ENCODE measurements around the gene MAST2.

- no peak for TF ChIP-seq CTCF (IDR thresholded peaks at IDR 0.05 in 2 of 3, conservative IDR thresholded peaks at IDR 0.05 in 1 of 3; ENCODE audit: borderline replicate concordance in 1 of 3, insufficient read depth in 1 of 3, low read depth in 2 of 3, low read length in 2 of 3)
- no peak for TF ChIP-seq ZFX (IDR thresholded peaks at IDR 0.05)
- TF ChIP-seq POLR2AphosphoS5 (IDR thresholded peaks at IDR 0.05; ENCODE audit: low read depth, low read length), result no peak
- no peak for TF ChIP-seq EZH2 (IDR thresholded peaks at IDR 0.05)
- no peak for TF ChIP-seq CEBPB (IDR thresholded peaks at IDR 0.05; ENCODE audit: low read depth)
- TF ChIP-seq POLR2A (IDR thresholded peaks at IDR 0.05; ENCODE audit: borderline replicate concordance, extremely low read depth, insufficient read depth, insufficient read length), result no peak
- no peak for TF ChIP-seq SIN3A (IDR thresholded peaks at IDR 0.05; ENCODE audit: low read depth)
- no peak for TF ChIP-seq YY1 (IDR thresholded peaks at IDR 0.05; ENCODE audit: extremely low read depth, insufficient replicate concordance, low read depth, low read length)
- TF ChIP-seq RAD21 (IDR thresholded peaks at IDR 0.05; ENCODE audit: low read depth), result no peak
- no peak for TF ChIP-seq TCF7L2 (IDR thresholded peaks at IDR 0.05; ENCODE audit: borderline replicate concordance, extremely low read depth, insufficient read depth, insufficient read length)
- TF ChIP-seq ZBTB33 (IDR thresholded peaks at IDR 0.05; ENCODE audit: extremely low read depth, insufficient replicate concordance, low read length), result no peak
Measured at GRCh38 chr1:45769261-45769932, 34.0 kb upstream of the MAST2 start.
